Karpas-422 (cell line): ENCODE data around the gene C9orf50. TPM values are rescaled to one million over a fixed set of nuclear protein-coding genes. Genes with fewer than 3 reads are reported as not detected.
"Not testable (repeated sequence)": the region's sequence is repeated elsewhere in the genome, so short reads cannot be mapped to it uniquely, and the experiment has no call there.

Experiments used
- DNase-seq: peaks from one replicate; pipeline ENCODE4 v3.0.0-alpha.2; 2015
- H2AFZ ChIP-seq: fragments of 200-600 bp; sonication (generic); 2 replicates; pipeline ENCODE4 v1.6.1; 2014; ENCODE audit warnings: antibody characterized with exemption, low read length, mixed read lengths
- H3K27ac ChIP-seq: fragments of 200-600 bp; sonication (generic); 2 replicates; pipeline ENCODE4 v1.5.1; 2014; ENCODE audit warnings: mild to moderate bottlenecking, low read length, moderate library complexity
- H3K27me3 ChIP-seq: fragments of 200-600 bp; sonication (generic); 2 replicates; pipeline ENCODE4 v1.6.1; 2014; ENCODE audit warnings: low read length, mixed read lengths
- H3K36me3 ChIP-seq: fragments of 200-600 bp; sonication (generic); 2 replicates; pipeline ENCODE4 v1.6.1; 2014; ENCODE audit warnings: low read length, mixed read lengths; ENCODE audit not compliant: insufficient read depth
- H3K4me1 ChIP-seq: fragments of 200-600 bp; sonication (generic); 2 replicates; pipeline ENCODE4 v1.6.1; 2014; ENCODE audit warnings: mild to moderate bottlenecking, low read length, mixed read lengths
- H3K4me2 ChIP-seq: fragments of 200-600 bp; sonication (generic); 2 replicates; pipeline ENCODE4 v1.6.1; 2014; ENCODE audit warnings: low read length, low read depth, mild to moderate bottlenecking; ENCODE audit not compliant: poor library complexity, severe bottlenecking
- H3K4me3 ChIP-seq: fragments of 200-600 bp; sonication (generic); 2 replicates; pipeline ENCODE4 v1.5.1; 2014; ENCODE audit warnings: mild to moderate bottlenecking, antibody characterized with exemption, low read length, mixed read lengths
- H3K79me2 ChIP-seq: fragments of 200-600 bp; sonication (generic); 2 replicates; pipeline ENCODE4 v1.6.1; 2014; ENCODE audit warnings: mild to moderate bottlenecking, low read length, mixed read lengths
- H3K9ac ChIP-seq: fragments of 200-600 bp; sonication (generic); 2 replicates; pipeline ENCODE4 v1.6.0; 2014; ENCODE audit warnings: low read length
- H3K9me2 ChIP-seq: fragments of 200-600 bp; sonication (generic), shearing (Covaris generic); replicated peaks from 2 replicates; pipeline ENCODE4 v1.6.0; 2014; ENCODE audit warnings: mild to moderate bottlenecking, low read length, moderate library complexity; ENCODE audit not compliant: insufficient read depth
- H3K9me3 ChIP-seq: fragments of 300-700, 200-600 bp; sonication (generic); 2 replicates; pipeline ENCODE4 v1.6.1; 2014; ENCODE audit warnings: low read length, mixed read lengths
- H4K20me1 ChIP-seq: fragments of 200-600 bp; sonication (generic); 2 replicates; pipeline ENCODE4 v1.6.1; 2014; ENCODE audit warnings: mild to moderate bottlenecking, antibody characterized with exemption, low read length, low read depth; ENCODE audit not compliant: insufficient read depth
- total RNA-seq: library from RNA; depleted of rRNA; stranded (reverse); fragments of >200 nt; shearing (Covaris generic); gene quantifications from 2 replicates; pipeline ENCODE4 v1.2.3, GENCODE V29; 2014; ENCODE audit warnings: low replicate concordance

C9orf50 gene
- total RNA-seq, 1 experiment from 2014 or later, result not detected

- Histone ChIP-seq H3K4me1 (no peaks in the 10 kb centered on the region), H3K9me2 (no peaks in the 10 kb centered on the region), H3K36me3 (no peaks in the 10 kb centered on the region), H3K79me2 (no peaks in the 10 kb centered on the region), H3K27ac (no peak overlapping the region), H3K9ac (no peak overlapping the region), H3K9me3 (no peaks in the 10 kb centered on the region), H3K4me2 (no peak overlapping the region), H3K4me3 (no peak overlapping the region), H4K20me1 (no peaks in the 10 kb centered on the region), H3K27me3 (no peaks in the 10 kb centered on the region), H2AFZ (no peak overlapping the region)
- no peak for DNase-seq
Measured at GRCh38 chr9:129664746-129665388, 44.0 kb upstream of the C9orf50 start.

- not testable (repeated sequence) for H3K36me3 ChIP-seq, H4K20me1 ChIP-seq, H2AFZ ChIP-seq, H3K79me2 ChIP-seq, H3K4me3 ChIP-seq, H3K27ac ChIP-seq, H3K9me3 ChIP-seq, H3K9me2 ChIP-seq, H3K4me2 ChIP-seq, H3K27me3 ChIP-seq, H3K4me1 ChIP-seq, DNase-seq, H3K9ac ChIP-seq
Measured at GRCh38 chr9:129662239-129662638, 41.3 kb upstream of the C9orf50 start.

- Histone ChIP-seq H3K79me2 (no peaks in the 10 kb centered on the region), H3K4me2 (no peak overlapping the region), H4K20me1 (no peaks in the 10 kb centered on the region), H3K9me3 (no peaks in the 10 kb centered on the region), H3K9ac (no peak overlapping the region), H3K4me1 (no peaks in the 10 kb centered on the region), H3K27ac (no peak overlapping the region), H3K36me3 (no peaks in the 10 kb centered on the region), H3K27me3 (no peaks in the 10 kb centered on the region), H2AFZ (no peak overlapping the region), H3K9me2 (no peaks in the 10 kb centered on the region), H3K4me3 (no peak overlapping the region)
- no peak for DNase-seq
Measured at GRCh38 chr9:129661029-129661428, 40.1 kb upstream of the C9orf50 start.

GRCh38 chr9:129656795-129657390, 36.0 kb upstream of the C9orf50 start:
- H3K27ac ChIP-seq, result no peak overlapping the region
- no peaks in the 10 kb centered on the region for H3K79me2 ChIP-seq
- H3K4me2 ChIP-seq, result no peak overlapping the region
- H3K27me3 ChIP-seq, result no peaks in the 10 kb centered on the region
- H3K4me3 ChIP-seq, result no peak overlapping the region
- no peaks in the 10 kb centered on the region for H3K9me3 ChIP-seq
- H2AFZ ChIP-seq, result no peak overlapping the region
- no peaks in the 10 kb centered on the region for H4K20me1 ChIP-seq
- no peak for DNase-seq
- H3K9ac ChIP-seq, result no peak overlapping the region
- no peaks in the 10 kb centered on the region for H3K4me1 ChIP-seq
- H3K9me2 ChIP-seq, result no peaks in the 10 kb centered on the region
- no peaks in the 10 kb centered on the region for H3K36me3 ChIP-seq

DNA sequence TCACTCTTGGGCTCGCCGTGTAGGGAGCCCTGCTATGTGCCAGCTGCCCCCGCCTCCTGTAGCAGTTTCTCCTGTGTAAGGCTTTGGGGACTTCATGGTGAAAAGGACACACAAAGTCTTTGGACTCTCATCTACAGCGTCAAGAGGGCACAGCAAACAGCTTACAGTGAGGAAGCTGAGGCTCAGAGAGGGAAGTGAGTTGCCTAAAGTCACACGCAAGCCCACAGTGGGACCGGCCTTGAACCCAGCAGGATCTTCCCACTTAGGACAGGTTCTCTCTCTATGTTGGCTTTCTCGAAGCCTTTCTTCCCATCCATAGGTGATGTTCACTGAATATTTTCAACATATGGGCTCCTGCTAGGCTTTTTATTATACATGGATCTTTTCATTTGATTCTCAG, 34.8 kb upstream of the C9orf50 start:
- no peak overlapping the region for H3K27ac ChIP-seq
- H3K4me1 ChIP-seq, result no peaks in the 10 kb centered on the region
- no peaks in the 10 kb centered on the region for H3K9me3 ChIP-seq
- H3K4me2 ChIP-seq, result no peak overlapping the region
- H3K79me2 ChIP-seq, result no peaks in the 10 kb centered on the region
- no peaks in the 10 kb centered on the region for H3K36me3 ChIP-seq
- H3K27me3 ChIP-seq, result no peaks in the 10 kb centered on the region
- H3K4me3 ChIP-seq, result no peak overlapping the region
- H3K9ac ChIP-seq, result no peak overlapping the region
- DNase-seq, result no peak
- H4K20me1 ChIP-seq, result no peaks in the 10 kb centered on the region
- no peaks in the 10 kb centered on the region for H3K9me2 ChIP-seq
- no peak overlapping the region for H2AFZ ChIP-seq

GRCh38 chr9:129655154-129655553, 34.3 kb upstream of the C9orf50 start:
- Histone ChIP-seq H4K20me1 (no peaks in the 10 kb centered on the region), H3K9ac (no peak overlapping the region), H2AFZ (no peak overlapping the region), H3K4me2 (no peak overlapping the region), H3K36me3 (no peaks in the 10 kb centered on the region), H3K4me1 (no peaks in the 10 kb centered on the region), H3K27ac (no peak overlapping the region), H3K4me3 (no peak overlapping the region), H3K9me2 (no peaks in the 10 kb centered on the region), H3K79me2 (no peaks in the 10 kb centered on the region), H3K27me3 (no peaks in the 10 kb centered on the region), H3K9me3 (no peaks in the 10 kb centered on the region)
- no peak for DNase-seq

GRCh38 chr9:129654554-129655040, 33.7 kb upstream of the C9orf50 start:
- Histone ChIP-seq H3K27me3 (no peaks in the 10 kb centered on the region), H3K9ac (no peak overlapping the region), H3K79me2 (no peaks in the 10 kb centered on the region), H3K9me2 (no peaks in the 10 kb centered on the region), H3K4me3 (no peak overlapping the region), H3K36me3 (no peaks in the 10 kb centered on the region), H3K4me1 (no peaks in the 10 kb centered on the region), H3K4me2 (no peak overlapping the region), H3K9me3 (no peaks in the 10 kb centered on the region), H2AFZ (no peak overlapping the region), H3K27ac (no peak overlapping the region), H4K20me1 (no peaks in the 10 kb centered on the region)
- no peak for DNase-seq

DNA sequence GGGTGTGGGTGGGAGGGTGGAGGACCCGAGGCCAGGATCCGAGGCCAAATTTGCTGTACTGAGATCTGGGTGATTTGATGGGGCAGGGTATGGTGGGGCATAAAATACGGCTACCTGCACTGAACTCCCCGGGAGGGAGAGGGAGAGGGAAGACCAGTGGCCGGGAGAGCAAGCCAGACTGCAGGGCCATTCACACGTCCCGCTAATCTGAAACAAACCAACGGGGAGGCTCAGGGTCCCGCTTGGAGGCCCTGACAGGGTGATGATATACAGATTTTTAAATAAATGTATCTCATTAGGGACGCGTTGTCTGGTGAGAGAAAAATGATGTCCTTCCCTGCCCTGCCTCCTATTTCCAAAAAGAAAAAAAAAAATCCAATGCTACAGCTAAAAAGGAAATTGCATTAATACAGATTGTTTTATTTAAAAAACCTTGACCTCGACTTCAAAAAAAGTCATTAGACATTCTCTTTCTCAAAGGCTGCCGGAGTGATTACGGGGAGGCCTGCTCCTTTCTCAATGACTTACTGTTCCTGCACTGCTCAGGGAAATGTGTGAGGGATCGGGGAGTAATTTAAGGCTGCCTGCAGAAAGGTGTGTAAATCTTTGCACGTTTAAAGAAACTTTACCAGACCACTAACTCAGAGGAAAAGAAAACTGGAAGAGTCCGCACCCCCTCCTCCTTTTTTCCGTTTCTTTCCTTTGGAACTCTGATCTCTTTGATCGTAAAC, 33.1 kb upstream of the C9orf50 start:
- no peaks in the 10 kb centered on the region for H3K36me3 ChIP-seq
- no peak overlapping the region for H3K4me2 ChIP-seq
- H3K4me3 ChIP-seq, result no peak overlapping the region
- no peaks in the 10 kb centered on the region for H4K20me1 ChIP-seq
- no peak overlapping the region for H3K27ac ChIP-seq
- H3K9me3 ChIP-seq, result no peaks in the 10 kb centered on the region
- DNase-seq, result no peak
- no peaks in the 10 kb centered on the region for H3K9me2 ChIP-seq
- H3K79me2 ChIP-seq, result no peaks in the 10 kb centered on the region
- no peak overlapping the region for H2AFZ ChIP-seq
- no peaks in the 10 kb centered on the region for H3K27me3 ChIP-seq
- H3K9ac ChIP-seq, result no peak overlapping the region
- H3K4me1 ChIP-seq, result no peaks in the 10 kb centered on the region
